HepG2 (cell line): ENCODE data around the gene TOLLIP. TPM values are rescaled to one million over a fixed set of nuclear protein-coding genes. Genes with fewer than 3 reads are reported as not detected.

ENCODE experiments used
- ATAC-seq: fragments of 200-7000 bp; cut with Tn5 transposase; 3 replicates; pipeline ENCODE4 v1.9.1; 2020; ENCODE audit warnings: mild to moderate bottlenecking, moderate library complexity
- BruUV-seq: library from RNA; stranded (reverse); fragments of 400-500 nt; replicated peaks from 2 replicates; lab custom pipeline; 2021; lab: Mats Ljungman, UMichigan
- CTCF ChIA-PET: fragments of 300-600 bp; formaldehyde crosslinking; extraction: SDS; loops from one replicate; lab custom pipeline; 2021; ENCODE audit warnings: low total read pairs, inconsistent platforms, low intra/inter-chr PET ratio; lab: Yijun Ruan, JAX
- POLR2A ChIA-PET: fragments of 350-600 bp; sonication (Branson Sonifier 250); formaldehyde crosslinking; loops from one replicate; lab custom pipeline; 2020; ENCODE audit warnings: antibody characterized with exemption, inconsistent platforms; lab: Yijun Ruan, JAX
- DNase-seq: peaks from one replicate; pipeline ENCODE4 v3.0.0-alpha.2; 2015; ENCODE audit warnings: low spot score
- FAIRE-seq: peaks from 3 replicates; lab custom pipeline; 2011; peaks lifted over from hg19 to GRCh38; lab: Jason Lieb, UNC
- H2AFZ ChIP-seq: one replicate; pipeline ENCODE4 v1.6.1; 2011; ENCODE audit warnings: low read length, inconsistent platforms
- H3K27ac ChIP-seq: fragments of 300-600 bp; 3 replicates; pipeline ENCODE4 v1.8.0; 2011; ENCODE audit warnings: mixed run types, mild to moderate bottlenecking, mixed read lengths, low read length, inconsistent platforms; ENCODE audit not compliant: insufficient read depth; ENCODE audit errors: extremely low read length
- H3K27me3 ChIP-seq, 2 experiments: fragments of 200-600 bp in 1 of 2; 2 replicates in 1 of 2; 3 replicates in 1 of 2; pipeline versions ENCODE4 v1.6.0 to v1.8.0; 2011; ENCODE audit warnings: low read length in 2 of 2, mild to moderate bottlenecking in 2 of 2, moderate library complexity in 2 of 2, inconsistent platforms in 1 of 2; ENCODE audit not compliant: insufficient read depth in 2 of 2, control insufficient read depth in 1 of 2
- H3K36me3 ChIP-seq, 2 experiments: fragments of 200-600 bp in 1 of 2; replicated peaks in 1 of 2; 2 replicates in 1 of 2; 3 replicates in 1 of 2; pipeline versions ENCODE4 v1.5.1 to v1.8.0; 2011; ENCODE audit warnings: low read length in 2 of 2, inconsistent platforms in 1 of 2; ENCODE audit not compliant: insufficient read depth in 2 of 2, control insufficient read depth in 1 of 2
- H3K4me1 ChIP-seq: 2 replicates; pipeline ENCODE4 v1.5.1; 2012; ENCODE audit warnings: low read length, inconsistent platforms; ENCODE audit not compliant: insufficient read depth
- H3K4me2 ChIP-seq: 2 replicates; pipeline ENCODE4 v1.6.0; 2011; ENCODE audit warnings: low read depth, low read length, inconsistent platforms
- H3K4me3 ChIP-seq, 3 experiments: fragments of 200-600 bp in 1 of 3; sonication (generic), shearing (Covaris generic) in 1 of 3; replicated peaks in 1 of 3; 2 replicates each; pipeline ENCODE4 v1.5.1; 2011 to 2016; ENCODE audit warnings: low read length in 3 of 3, inconsistent platforms in 2 of 3, low read depth in 2 of 3, mild to moderate bottlenecking in 2 of 3, control low read depth in 1 of 3, mixed read lengths in 1 of 3; ENCODE audit not compliant: insufficient read depth in 1 of 3
- H3K79me2 ChIP-seq: one replicate; pipeline ENCODE4 v1.6.1; 2011; ENCODE audit warnings: low read length, inconsistent platforms; ENCODE audit not compliant: insufficient read depth
- H3K9ac ChIP-seq: 2 replicates; pipeline ENCODE4 v1.6.0; 2011; ENCODE audit warnings: mild to moderate bottlenecking, low read depth, low read length, inconsistent platforms; ENCODE audit not compliant: insufficient read depth
- H3K9me3 ChIP-seq: 2 replicates; pipeline ENCODE4 v1.5.1; 2012; ENCODE audit warnings: mild to moderate bottlenecking, low read length
- H4K20me1 ChIP-seq: 2 replicates; pipeline ENCODE4 v1.6.0; 2011; ENCODE audit warnings: inconsistent platforms, mild to moderate bottlenecking, low read length, moderate library complexity; ENCODE audit not compliant: insufficient read depth
- IRF9 ChIP-seq: sonication (generic); formaldehyde crosslinking; IDR thresholded peaks from 2 replicates; pipeline ENCODE4 v1.8.0; 2022; ENCODE audit warnings: missing genetic modification reagents, mild to moderate bottlenecking, borderline replicate concordance
- PHF8 ChIP-seq: sonication (generic); formaldehyde crosslinking; IDR thresholded peaks from 2 replicates; pipeline ENCODE4 v1.5.0; 2020; ENCODE audit warnings: missing genetic modification reagents
- TEAD3 ChIP-seq: optimal IDR thresholded peaks from 2 replicates; pipeline ENCODE3; 2016; ENCODE audit warnings: borderline replicate concordance
- TFE3 ChIP-seq: IDR thresholded peaks from 2 replicates; pipeline ENCODE4 v1.6.1; 2016
- TGIF2 ChIP-seq: IDR thresholded peaks from 2 replicates; pipeline ENCODE4 v1.6.1; 2016; ENCODE audit warnings: control low read depth, missing compliant biosample characterization
- ZBTB8A ChIP-seq: sonication (generic); formaldehyde crosslinking; IDR thresholded peaks from 2 replicates; pipeline ENCODE4 v1.4.0; 2020; ENCODE audit warnings: mild to moderate bottlenecking, low read depth, missing genetic modification reagents, borderline replicate concordance
- ZNF572 ChIP-seq: sonication (generic); formaldehyde crosslinking; IDR thresholded peaks from 2 replicates; pipeline ENCODE4 v1.5.1; 2020; ENCODE audit warnings: mild to moderate bottlenecking, missing genetic modification reagents
- WGBS: methylation state at CpG from one replicate; pipeline ENCODE4 v1.1.6; 2017; ENCODE audit warnings: low lambda C conversion rate; 5-methylcytosine and 5-hydroxymethylcytosine counted together
- in situ Hi-C: cut with HindIII; loops from 2 replicates; pipeline ENCODE4 v1.10.0; 2017; ENCODE audit warnings: low pct_unique_long_range_greater_than_20kb; ENCODE audit not compliant: extremely low pct_ligation_motif_present
- intact Hi-C: fragments of 100-400 bp; cut with micrococcal nuclease; formaldehyde crosslinking; loops from one replicate; pipeline ENCODE4 v1.10.0; 2022; ENCODE audit not compliant: unreplicated experiment
- polyA plus RNA-seq, 8 experiments: library from polyadenylated mRNA; depleted of rRNA in 3 of 8; stranded (reverse) in 7 of 8; unstranded in 1 of 8; fragments of >200 nt; fragmentation: Illumina TruSeq in 4 of 8; extraction: Trizol in 4 of 8; gene quantifications; 2 replicates each; pipeline versions ENCODE4 v1.2.1 to v1.2.3, GENCODE V29; 2011 to 2016; ENCODE audit warnings: low read depth in 4 of 8, missing spikeins in 1 of 8, mixed read lengths in 1 of 8; ENCODE audit not compliant: insufficient read depth in 1 of 8
- total RNA-seq, 5 experiments: library from RNA; depleted of rRNA; stranded (reverse); fragments of >200 nt; fragmentation: Illumina TruSeq; extraction: Trizol; gene quantifications; 2 replicates each; pipeline ENCODE4 v1.2.3, GENCODE V29; 2016; ENCODE audit warnings: low read depth in 1 of 5

Gene TOLLIP
- total and polyA plus RNA-seq, 2 of the 13 experiments (the other 11 are each of a cell fraction or from before 2014, with no cell fraction given) = 25.9 to 47.5 TPM

GRCh38 chr11:1230456-1231395, 78.7 kb downstream of the TOLLIP start:
- no TSS peak for BruUV-seq
- intact Hi-C loops (no loop called here), in situ Hi-C loops (no loop called here)
- no peaks in the 10 kb centered on the region for H3K36me3 ChIP-seq
- FAIRE-seq (no peak), DNase-seq (no peak), ATAC-seq (0 out of 3 replicates have a peak, but pooled peaks have one; percentile 5)
- CTCF ChIA-PET = no interaction called here
- POLR2A ChIA-PET = no interaction called here
- no peak overlapping the region for H3K4me2 ChIP-seq
- no peak overlapping the region for H3K27ac ChIP-seq
- H3K79me2 ChIP-seq = no peaks in the 10 kb centered on the region
- H3K27me3 ChIP-seq = peaks cover 3 to 6% of the 10 kb centered on the region in 2 experiments; a peak in 1 of 5 replicates
- H3K4me3 ChIP-seq = no peak overlapping the region
- WGBS = 91% methylated on average over 10 of the region's 45 CpGs
- no peaks in the 10 kb centered on the region for H4K20me1 ChIP-seq
- TF ChIP-seq ZNF572 (CRISPR knock-in tag) = no peak
- peak; percentile 59 for TF ChIP-seq TEAD3
- no peak for TF ChIP-seq TFE3
- TF ChIP-seq ZBTB8A (CRISPR knock-in tag) = no peak
- H3K9ac ChIP-seq = no peak overlapping the region
- H3K4me1 ChIP-seq = no peaks in the 10 kb centered on the region
- no peak overlapping the region for H2AFZ ChIP-seq
- no peaks in the 10 kb centered on the region for H3K9me3 ChIP-seq

- no peak for DNase-seq
- intact Hi-C loops = no loop called here
- in situ Hi-C loops = no loop called here
These were observed 79.3 kb downstream of the TOLLIP start for GRCh38 chr11:1230121-1230455.

More at GRCh38 chr11:1230121-1230455, 79.3 kb downstream of the TOLLIP start:
- BruUV-seq = no TSS peak
- peaks cover 3 to 6% of the 10 kb centered on the region in 2 experiments; a peak in 1 of 5 replicates for H3K27me3 ChIP-seq
- no peak overlapping the region for H3K27ac ChIP-seq
- no peaks in the 10 kb centered on the region for H3K36me3 ChIP-seq
- POLR2A ChIA-PET = no interaction called here
- no peaks in the 10 kb centered on the region for H3K79me2 ChIP-seq
- WGBS = 50% methylated on average over 1 of the region's 5 CpGs
- H2AFZ ChIP-seq = no peak overlapping the region
- no peak overlapping the region for H3K4me2 ChIP-seq
- TF ChIP-seq PHF8 (CRISPR knock-in tag) (no peak), TGIF2 (no peak), IRF9 (no peak)
- H3K9ac ChIP-seq = no peak overlapping the region
- H3K4me3 ChIP-seq = no peak overlapping the region
- no peaks in the 10 kb centered on the region for H4K20me1 ChIP-seq
- ATAC-seq (no peak), FAIRE-seq (no peak)
- CTCF ChIA-PET = no interaction called here
- H3K4me1 ChIP-seq = no peaks in the 10 kb centered on the region
- H3K9me3 ChIP-seq = no peaks in the 10 kb centered on the region
